C1 segment of cervical spinal cord (tissue), 14 donors: ENCODE results near the gene NRIP3.
"Not testable (repeated sequence)": the region's sequence is repeated elsewhere in the genome, so short reads cannot be mapped to it uniquely, and the experiment has no call there.

ENCODE experiments used
- DNase-seq, 14 donors: peaks; one replicate each; lab custom pipeline; 2025; lab: John Stamatoyannopoulos, UW

Gene NRIP3

GRCh38 chr11:9016916-9017642 lies 13.3 kb upstream of the NRIP3 start:
- DNase-seq, result peak in 1 of 14 donors; percentile 15

- DNase-seq, result peak in 12 of 14 donors; percentile 20 to 98 (median 53)
Observed at GRCh38 chr11:9015677-9016076, 11.9 kb upstream of the NRIP3 start.

GRCh38 chr11:9014826-9015225 lies 11.0 kb upstream of the NRIP3 start:
- DNase-seq, result peak in 1 of 14 donors; percentile 15

- no peak for DNase-seq
Observed at GRCh38 chr11:9013373-9013772, 9.6 kb upstream of the NRIP3 start.

- DNase-seq, result not testable (repeated sequence)
Observed at GRCh38 chr11:9009538-9009937, 5.7 kb upstream of the NRIP3 start.

GRCh38 chr11:9008661-9009060 lies 4.9 kb upstream of the NRIP3 start:
- no peak for DNase-seq

- DNase-seq, result no peak
Observed at GRCh38 chr11:9008011-9008550, 4.3 kb upstream of the NRIP3 start.

- DNase-seq, result peak in 1 of 14 donors; percentile 70
Observed at GRCh38 chr11:9005087-9005486, 1.3 kb upstream of the NRIP3 start.

- DNase-seq, result no peak
Observed at GRCh38 chr11:9004183-9004926, 554 bp upstream of the NRIP3 start.

GRCh38 chr11:9002920-9003572 lies 755 bp downstream of the NRIP3 start:
- peak in 1 of 14 donors; percentile 18 for DNase-seq

GRCh38 chr11:9001736-9002135 lies 2.1 kb downstream of the NRIP3 start:
- DNase-seq, result peak in 2 of 14 donors; percentile 6 to 26

GRCh38 chr11:8998017-8998416 lies 5.8 kb downstream of the NRIP3 start:
- DNase-seq, result no peak

- DNase-seq, result no peak
Observed at GRCh38 chr11:8997451-8997850, 6.3 kb downstream of the NRIP3 start.

- no peak for DNase-seq
Observed at GRCh38 chr11:8989453-8989852, 14.3 kb downstream of the NRIP3 start.

- DNase-seq, result no peak
Observed at GRCh38 chr11:8988329-8989234, 15.2 kb downstream of the NRIP3 start.

GRCh38 chr11:8987446-8987845 lies 16.4 kb downstream of the NRIP3 start:
- DNase-seq, result no peak

GRCh38 chr11:8986772-8987171 lies 17.0 kb downstream of the NRIP3 start:
- not testable (repeated sequence) for DNase-seq

GRCh38 chr11:8985462-8985861 lies 18.3 kb downstream of the NRIP3 start:
- DNase-seq, result no peak

- no peak for DNase-seq
Observed at GRCh38 chr11:8983552-8983951, 20.2 kb downstream of the NRIP3 start.

GRCh38 chr11:8980485-8980884 lies 23.3 kb downstream of the NRIP3 start:
- no peak for DNase-seq

GRCh38 chr11:8979365-8979764 lies 24.4 kb downstream of the NRIP3 start:
- not testable (repeated sequence) for DNase-seq
